Gastroesophageal sphincter (tissue), 4 donors: ENCODE data around the gene PPTC7. TPM values are rescaled to one million over a fixed set of nuclear protein-coding genes. Genes with fewer than 3 reads are reported as not detected.

Experiments used
- ATAC-seq: fragments of 150-250 bp; one replicate; pipeline ENCODE4 v1.9.1; 2016; ENCODE audit warnings: mild to moderate bottlenecking, moderate library complexity
- H3K27ac ChIP-seq, 4 donors: fragments of 200-600 bp; sonication (generic) in 3 of 4; 1 replicate in 3 of 4; 2 replicates in 1 of 4; pipeline ENCODE4 v1.5.1; 2016 to 2019
- H3K27me3 ChIP-seq: fragments of 200-600 bp; sonication (generic); one replicate; pipeline ENCODE4 v1.5.1; 2019
- H3K36me3 ChIP-seq, 2 donors: fragments of 200-600 bp; sonication (generic); one replicate each; pipeline ENCODE4 v1.5.1; 2019; ENCODE audit warnings: control low read depth in 1 of 2
- H3K4me1 ChIP-seq, 3 donors: fragments of 200-600 bp; sonication (generic); 1 replicate in 2 of 3; 2 replicates in 1 of 3; pipeline ENCODE4 v1.5.1; 2016 to 2019; ENCODE audit warnings: control low read depth in 2 of 3
- H3K4me3 ChIP-seq, 2 donors: fragments of 200-600 bp; sonication (generic); one replicate each; pipeline ENCODE4 v1.5.1; 2019; ENCODE audit warnings: mild to moderate bottlenecking in 1 of 2, moderate library complexity in 1 of 2
- H3K9me3 ChIP-seq, 3 donors: fragments of 200-600 bp; sonication (generic); one replicate each; pipeline ENCODE4 v1.5.1; 2017 to 2019; ENCODE audit warnings: control low read depth in 2 of 3
- EP300 ChIP-seq: sonication (generic); formaldehyde crosslinking; IDR thresholded peaks from one replicate; pipeline ENCODE4 v1.6.1; 2017; ENCODE audit warnings: antibody characterized with exemption, mild to moderate bottlenecking
- POLR2A ChIP-seq, 2 donors: fragments of 450-650 bp; IDR thresholded peaks; one replicate each; pipeline ENCODE4 v1.6.1; 2017; ENCODE audit warnings: antibody characterized with exemption in 2 of 2, mild to moderate bottlenecking in 2 of 2, moderate library complexity in 1 of 2
- POLR2AphosphoS5 ChIP-seq: sonication (generic); formaldehyde crosslinking; IDR thresholded peaks from one replicate; pipeline ENCODE4 v1.6.1; 2017; ENCODE audit warnings: antibody characterized with exemption
- WGBS, 2 donors: methylation state at CpG; one replicate each; pipeline ENCODE4 v1.1.5; 2018; ENCODE audit warnings: low coverage in 1 of 2; 5-methylcytosine and 5-hydroxymethylcytosine counted together
- total RNA-seq, 4 donors: library from RNA; depleted of rRNA; stranded (reverse); fragments of >200 nt; gene quantifications; one replicate each; pipeline ENCODE4 v1.1.0, GENCODE V29; 2016
- TF ChIP-seq, protein P1 (sequence below), 4 experiments: fragments of 200-600 bp in 2 of 4; fragments of 450-650 bp in 2 of 4; sonication (generic) in 1 of 4; IDR thresholded peaks; one replicate each; pipeline ENCODE4 v1.5.1; 2017 to 2019; ENCODE audit warnings: antibody characterized with exemption in 4 of 4, mild to moderate bottlenecking in 2 of 4, moderate library complexity in 2 of 4

Gene PPTC7
- total RNA-seq, 4 donors from 2014 or later = 37.5 to 48.6 (median 41.9) TPM

DNA sequence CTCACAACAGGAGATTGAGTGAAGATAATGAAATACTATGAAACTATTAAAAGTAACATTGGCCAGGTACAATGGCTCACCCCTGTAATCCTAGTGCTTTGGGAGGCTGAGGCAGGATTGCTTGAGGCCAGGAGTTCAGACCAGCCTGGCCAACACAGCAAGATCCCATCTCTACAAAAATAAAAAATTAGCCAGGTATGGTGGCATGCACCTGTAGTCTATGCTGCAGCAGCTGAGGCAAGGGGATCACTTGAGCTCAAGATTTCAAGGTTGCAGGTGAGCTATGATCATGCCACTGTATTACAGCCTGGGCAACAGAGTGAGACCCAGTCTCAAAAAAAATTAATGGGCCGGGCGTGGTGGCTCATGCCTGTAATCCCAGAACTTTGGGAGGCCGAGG lies 66.1 kb downstream of the PPTC7 start:
- Histone ChIP-seq H3K4me3 (no peak overlapping the region), H3K36me3 (no peaks in the 10 kb centered on the region), H3K9me3 (no peaks in the 10 kb centered on the region), H3K27me3 (no peaks in the 10 kb centered on the region), H3K27ac (no peak overlapping the region), H3K4me1 (peaks cover 0 to 8% (median 0%) of the 10 kb centered on the region in 3 donors)
- 92% methylated on average over 2 of the region's 3 CpGs; no CpG with 5 or more reads in 1 of the 2 donors for WGBS, 2 donors
- no peak for TF ChIP-seq EP300
- TF ChIP-seq POLR2AphosphoS5 = no peak
- TF ChIP-seq POLR2A (IDR thresholded peaks at IDR 0.05) = no peak
- TF ChIP-seq, protein P1, sequence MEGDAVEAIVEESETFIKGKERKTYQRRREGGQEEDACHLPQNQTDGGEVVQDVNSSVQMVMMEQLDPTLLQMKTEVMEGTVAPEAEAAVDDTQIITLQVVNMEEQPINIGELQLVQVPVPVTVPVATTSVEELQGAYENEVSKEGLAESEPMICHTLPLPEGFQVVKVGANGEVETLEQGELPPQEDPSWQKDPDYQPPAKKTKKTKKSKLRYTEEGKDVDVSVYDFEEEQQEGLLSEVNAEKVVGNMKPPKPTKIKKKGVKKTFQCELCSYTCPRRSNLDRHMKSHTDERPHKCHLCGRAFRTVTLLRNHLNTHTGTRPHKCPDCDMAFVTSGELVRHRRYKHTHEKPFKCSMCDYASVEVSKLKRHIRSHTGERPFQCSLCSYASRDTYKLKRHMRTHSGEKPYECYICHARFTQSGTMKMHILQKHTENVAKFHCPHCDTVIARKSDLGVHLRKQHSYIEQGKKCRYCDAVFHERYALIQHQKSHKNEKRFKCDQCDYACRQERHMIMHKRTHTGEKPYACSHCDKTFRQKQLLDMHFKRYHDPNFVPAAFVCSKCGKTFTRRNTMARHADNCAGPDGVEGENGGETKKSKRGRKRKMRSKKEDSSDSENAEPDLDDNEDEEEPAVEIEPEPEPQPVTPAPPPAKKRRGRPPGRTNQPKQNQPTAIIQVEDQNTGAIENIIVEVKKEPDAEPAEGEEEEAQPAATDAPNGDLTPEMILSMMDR (IDR thresholded peaks at IDR 0.05) = no peak
- ATAC-seq = no peak

DNA sequence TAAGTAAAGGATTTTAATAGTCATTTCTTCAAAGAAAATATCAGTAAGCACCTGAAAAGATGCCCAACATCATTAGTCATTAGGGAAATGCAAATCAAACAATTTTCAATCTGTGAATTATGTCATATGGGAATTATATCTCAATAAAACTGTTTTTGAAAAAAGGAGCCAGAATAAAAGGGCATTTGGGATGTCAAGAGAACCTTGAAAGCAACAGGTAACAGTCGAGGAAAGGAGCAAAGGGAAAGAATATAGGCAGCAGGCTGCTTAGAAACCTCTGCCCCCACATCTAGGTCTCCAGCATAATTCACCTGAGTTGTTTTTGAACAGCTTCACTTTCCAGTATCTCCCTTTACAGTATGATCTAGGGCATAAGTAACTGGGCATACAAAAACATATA lies 68.8 kb downstream of the PPTC7 start:
- Histone ChIP-seq H3K9me3 (no peaks in the 10 kb centered on the region), H3K27me3 (no peaks in the 10 kb centered on the region), H3K27ac (no peak overlapping the region), H3K4me1 (peaks cover 0 to 8% (median 0%) of the 10 kb centered on the region in 3 donors), H3K36me3 (no peaks in the 10 kb centered on the region), H3K4me3 (no peak overlapping the region)
- ATAC-seq = no peak
- TF ChIP-seq, protein P1 (IDR thresholded peaks at IDR 0.05) = no peak
- no peak for TF ChIP-seq EP300
- no peak for TF ChIP-seq POLR2AphosphoS5
- no peak for TF ChIP-seq POLR2A (IDR thresholded peaks at IDR 0.05)
- WGBS, 2 donors = 76 to 100% methylated on average over 1 of the region's 1 CpG

DNA sequence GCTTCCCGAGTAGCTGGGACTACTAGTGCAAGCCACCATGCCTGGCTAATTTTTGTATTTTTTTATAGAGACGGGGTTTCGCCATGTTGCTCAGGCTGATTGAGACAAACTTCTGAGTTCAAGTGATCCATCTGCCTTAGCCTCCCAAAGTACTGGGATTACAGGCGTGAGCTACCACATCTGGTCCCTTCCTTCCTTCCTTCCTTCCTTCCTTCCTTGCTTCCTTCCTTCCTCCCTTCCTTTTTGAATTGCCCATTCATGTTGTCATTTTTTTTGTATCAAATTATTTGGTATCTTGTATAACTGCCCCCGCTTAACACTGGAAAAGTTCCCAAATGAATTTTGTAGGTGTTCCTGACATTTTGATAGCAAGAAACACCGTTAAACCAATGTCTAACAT lies 69.3 kb downstream of the PPTC7 start:
- no peaks in the 10 kb centered on the region for H3K27me3 ChIP-seq
- no peak for ATAC-seq
- peaks cover 0 to 8% (median 0%) of the 10 kb centered on the region in 3 donors for H3K4me1 ChIP-seq
- TF ChIP-seq EP300 = no peak
- TF ChIP-seq, protein P1 (IDR thresholded peaks at IDR 0.05) = no peak
- H3K4me3 ChIP-seq = no peak overlapping the region
- H3K36me3 ChIP-seq = no peaks in the 10 kb centered on the region
- no peak overlapping the region for H3K27ac ChIP-seq
- no peaks in the 10 kb centered on the region for H3K9me3 ChIP-seq
- WGBS, 2 donors = 72 to 87% methylated on average over 4 to 6 of the region's 6 CpGs

DNA sequence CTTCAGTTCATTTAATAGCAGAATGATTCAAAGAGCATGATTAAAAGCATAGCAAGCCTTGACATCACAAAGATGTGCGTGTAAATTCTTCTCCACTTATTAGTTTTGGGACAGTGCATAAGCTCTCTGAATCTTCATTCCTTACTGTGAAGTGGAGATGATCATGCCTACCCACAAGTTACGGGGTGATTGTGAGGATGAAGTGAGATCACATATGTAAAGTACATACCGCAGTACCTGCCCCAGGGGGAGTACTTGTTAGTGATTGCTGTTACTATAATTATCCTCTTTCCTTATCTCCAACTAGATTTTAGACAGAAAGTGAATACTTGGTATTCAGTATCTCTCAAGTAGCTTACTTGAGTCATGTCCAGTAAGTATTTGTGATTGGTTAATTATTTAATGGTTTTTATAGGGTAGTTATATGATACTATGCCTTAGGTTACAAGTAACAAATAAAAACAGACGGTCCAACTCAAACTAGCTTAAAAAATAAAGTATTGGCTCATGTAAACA lies 75.0 kb downstream of the PPTC7 start:
- WGBS, 2 donors = 88 to 90% methylated on average over 4 of the region's 4 CpGs

DNA sequence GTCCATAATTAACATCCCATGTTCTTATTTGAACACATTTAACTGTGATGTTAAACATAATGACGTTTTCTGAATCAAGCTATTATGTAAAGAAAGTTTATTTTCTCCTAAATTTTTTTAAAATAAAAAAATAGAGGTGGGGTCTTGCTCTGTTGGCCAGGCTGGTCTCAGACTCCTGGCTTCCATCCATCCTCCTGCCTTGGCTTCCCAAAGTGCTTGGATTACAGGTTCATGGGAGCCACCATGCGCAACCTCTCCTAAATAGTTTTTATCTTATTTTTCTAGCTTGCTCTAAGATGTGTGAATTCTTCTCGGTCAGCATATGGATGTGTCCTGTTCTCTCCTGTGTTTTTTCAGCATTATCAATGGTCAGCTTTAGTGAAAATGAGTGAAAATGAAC lies 77.8 kb downstream of the PPTC7 start:
- WGBS, 2 donors = 65 to 69% methylated on average over 3 of the region's 3 CpGs
- Histone ChIP-seq H3K9me3 (no peaks in the 10 kb centered on the region), H3K36me3 (no peaks in the 10 kb centered on the region)

More for the DNA sequence above, 75.0 kb downstream of the PPTC7 start:
- Histone ChIP-seq H3K27me3 (no peaks in the 10 kb centered on the region), H3K9me3 (no peaks in the 10 kb centered on the region), H3K36me3 (no peaks in the 10 kb centered on the region), H3K4me1 (peaks cover 0 to 8% (median 0%) of the 10 kb centered on the region in 3 donors), H3K4me3 (no peak overlapping the region), H3K27ac (no peak overlapping the region)
- TF ChIP-seq, protein P1 (IDR thresholded peaks at IDR 0.05) = no peak
- TF ChIP-seq POLR2AphosphoS5 (no peak), EP300 (no peak), POLR2A (IDR thresholded peaks at IDR 0.05) (no peak)
- ATAC-seq = no peak

More for the DNA sequence above, 77.8 kb downstream of the PPTC7 start:
- H3K27me3 ChIP-seq = no peaks in the 10 kb centered on the region
- TF ChIP-seq EP300 (no peak), POLR2A (IDR thresholded peaks at IDR 0.05) (no peak), POLR2AphosphoS5 (no peak)
- TF ChIP-seq, protein P1 (IDR thresholded peaks at IDR 0.05) = no peak
- H3K27ac ChIP-seq = no peak overlapping the region
- H3K4me3 ChIP-seq = no peak overlapping the region
- peaks cover 0 to 18% (median 6%) of the 10 kb centered on the region in 3 donors for H3K4me1 ChIP-seq
- no peak for ATAC-seq
